PC-3 (cell line): Measurements from ENCODE around the gene OMP. TPM values are rescaled to one million over a fixed set of nuclear protein-coding genes. Genes with fewer than 3 reads are reported as not detected.

Source experiments
- ATAC-seq: fragments of 200-7000 bp; cut with Tn5 transposase; 2 replicates; pipeline ENCODE4 v1.9.1; 2020; ENCODE audit warnings: mild to moderate bottlenecking, moderate library complexity
- BruUV-seq: library from RNA; stranded (reverse); fragments of 400-500 nt; replicated peaks from 2 replicates; lab custom pipeline; 2021; lab: Mats Ljungman, UMichigan
- CTCF ChIA-PET: fragments of 300-600 bp; sonication (Branson Sonifier 250); formaldehyde crosslinking; loops from one replicate; lab custom pipeline; 2022; ENCODE audit warnings: antibody characterized with exemption; lab: Charles Lee
- POLR2A ChIA-PET: fragments of 300-600 bp; sonication (Branson Sonifier 250); formaldehyde crosslinking; loops from one replicate; lab custom pipeline; 2022; ENCODE audit warnings: antibody characterized with exemption; ENCODE audit not compliant: unreplicated experiment; lab: Charles Lee
- DNase-seq: peaks from one replicate; pipeline ENCODE4 v3.0.0-alpha.2; 2015
- H2AFZ ChIP-seq: fragments of 300-600 bp; sonication (generic); 2 replicates; pipeline ENCODE4 v1.6.0; 2016; ENCODE audit warnings: antibody characterized with exemption, low read length
- H3F3A ChIP-seq: fragments of 300-600 bp; sonication (generic); one replicate; pipeline ENCODE4 v1.6.0; 2017; ENCODE audit warnings: antibody characterized with exemption, low read length, control low read depth, mild to moderate bottlenecking; ENCODE audit not compliant: unreplicated experiment
- H3K27ac ChIP-seq: fragments of 300-600 bp; sonication (generic); 2 replicates; pipeline ENCODE4 v1.5.1; 2016; ENCODE audit warnings: mild to moderate bottlenecking, low read length
- H3K27me3 ChIP-seq: fragments of 300-600 bp; sonication (generic); 2 replicates; pipeline ENCODE4 v1.6.1; 2016; ENCODE audit warnings: low read length, mixed read lengths
- H3K36me3 ChIP-seq: fragments of 300-600 bp; sonication (generic); 2 replicates; pipeline ENCODE4 v1.6.1; 2016; ENCODE audit warnings: low read depth, mixed run types, low read length, mixed read lengths
- H3K4me1 ChIP-seq: fragments of 300-600 bp; sonication (generic); 2 replicates; pipeline ENCODE4 v1.5.1; 2016; ENCODE audit warnings: low read length; ENCODE audit not compliant: insufficient read depth
- H3K4me2 ChIP-seq: fragments of 300-600 bp; sonication (generic); 2 replicates; pipeline ENCODE4 v1.6.0; 2016; ENCODE audit warnings: low read length
- H3K4me3 ChIP-seq: fragments of 300-600 bp; sonication (generic); 2 replicates; pipeline ENCODE4 v1.5.1; 2016; ENCODE audit warnings: mild to moderate bottlenecking, low read length, mixed read lengths
- H3K79me2 ChIP-seq: fragments of 300-600 bp; sonication (generic); 2 replicates; pipeline ENCODE4 v1.6.1; 2017; ENCODE audit warnings: low read length, mixed read lengths
- H3K9ac ChIP-seq: fragments of 300-600 bp; sonication (generic); 2 replicates; pipeline ENCODE4 v1.6.0; 2016; ENCODE audit warnings: mild to moderate bottlenecking, low read length
- H3K9me2 ChIP-seq: fragments of 300-600 bp; sonication (generic); replicated peaks from 2 replicates; pipeline ENCODE4 v1.6.1; 2016; ENCODE audit warnings: mixed run types, low read length, mixed read lengths
- H3K9me3 ChIP-seq: fragments of 300-600 bp; sonication (generic); 2 replicates; pipeline ENCODE4 v1.6.1; 2016; ENCODE audit warnings: low read length, mixed read lengths
- H4K20me1 ChIP-seq: fragments of 300-600 bp; sonication (generic); 2 replicates; pipeline ENCODE4 v1.6.1; 2016; ENCODE audit warnings: low read length, mixed read lengths
- EZH2 ChIP-seq: fragments of 300-600 bp; sonication (generic); IDR thresholded peaks from one replicate; pipeline ENCODE4 v1.6.1; 2017; ENCODE audit warnings: antibody characterized with exemption, mild to moderate bottlenecking, low read length; ENCODE audit not compliant: unreplicated experiment
- EZH2phosphoT487 ChIP-seq: fragments of 300-600 bp; sonication (generic); IDR thresholded peaks from 2 replicates; pipeline ENCODE4 v1.6.1; 2018; ENCODE audit warnings: mild to moderate bottlenecking, antibody characterized with exemption, low read length, borderline replicate concordance
- intact Hi-C: fragments of 100-400 bp; cut with micrococcal nuclease; formaldehyde crosslinking; loops from 2 replicates; pipeline ENCODE4 v1.9.0; 2023
- total RNA-seq: library from RNA; depleted of rRNA; stranded (reverse); fragments of >200 nt; gene quantifications from 2 replicates; pipeline ENCODE4 v1.2.3, GENCODE V29; 2014
- TF ChIP-seq, protein P1 (sequence below): fragments of 300-600 bp; sonication (generic); conservative IDR thresholded peaks from 2 replicates; pipeline ENCODE4 v1.5.1; 2017; ENCODE audit warnings: antibody characterized with exemption, low read depth, mild to moderate bottlenecking, low read length

The OMP gene
- total RNA-seq, 1 experiment from 2014 or later: not detected

- Histone ChIP-seq H3K27me3 (no peaks in the 10 kb centered on the region), H3K4me3 (no peak overlapping the region), H3K4me2 (no peak overlapping the region), H3K79me2 (no peaks in the 10 kb centered on the region), H2AFZ (no peak overlapping the region), H4K20me1 (no peaks in the 10 kb centered on the region), H3K27ac (no peak overlapping the region), H3K4me1 (peaks cover 39% of the 10 kb centered on the region), H3K9ac (no peak overlapping the region), H3K9me2 (no peaks in the 10 kb centered on the region), H3K36me3 (no peaks in the 10 kb centered on the region), H3F3A (no peaks in the 10 kb centered on the region), H3K9me3 (no peaks in the 10 kb centered on the region)
- no TSS peak for BruUV-seq
- TF ChIP-seq EZH2phosphoT487: no peak
- TF ChIP-seq EZH2: no peak
- TF ChIP-seq, protein P1, sequence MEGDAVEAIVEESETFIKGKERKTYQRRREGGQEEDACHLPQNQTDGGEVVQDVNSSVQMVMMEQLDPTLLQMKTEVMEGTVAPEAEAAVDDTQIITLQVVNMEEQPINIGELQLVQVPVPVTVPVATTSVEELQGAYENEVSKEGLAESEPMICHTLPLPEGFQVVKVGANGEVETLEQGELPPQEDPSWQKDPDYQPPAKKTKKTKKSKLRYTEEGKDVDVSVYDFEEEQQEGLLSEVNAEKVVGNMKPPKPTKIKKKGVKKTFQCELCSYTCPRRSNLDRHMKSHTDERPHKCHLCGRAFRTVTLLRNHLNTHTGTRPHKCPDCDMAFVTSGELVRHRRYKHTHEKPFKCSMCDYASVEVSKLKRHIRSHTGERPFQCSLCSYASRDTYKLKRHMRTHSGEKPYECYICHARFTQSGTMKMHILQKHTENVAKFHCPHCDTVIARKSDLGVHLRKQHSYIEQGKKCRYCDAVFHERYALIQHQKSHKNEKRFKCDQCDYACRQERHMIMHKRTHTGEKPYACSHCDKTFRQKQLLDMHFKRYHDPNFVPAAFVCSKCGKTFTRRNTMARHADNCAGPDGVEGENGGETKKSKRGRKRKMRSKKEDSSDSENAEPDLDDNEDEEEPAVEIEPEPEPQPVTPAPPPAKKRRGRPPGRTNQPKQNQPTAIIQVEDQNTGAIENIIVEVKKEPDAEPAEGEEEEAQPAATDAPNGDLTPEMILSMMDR: 0 out of 2 replicates have a peak, but pooled peaks have one; percentile 27
- intact Hi-C loops: loop anchor here (1.0 to 10.0 kb wide), 2 partner anchors 66 to 308 kb away; no protein-coding TSS in a partner anchor
- DNase-seq (no peak), ATAC-seq (no peak)
- ChIA-PET POLR2A (no interaction called here), CTCF (interaction anchor here (0.6 to 1.1 kb wide), 2 partner anchors 65 to 404 kb away, joined by 3 read pairs; no protein-coding TSS in a partner anchor)
These were observed 10.2 kb downstream of the OMP start for GRCh38 chr11:77112641-77113381.

DNA sequence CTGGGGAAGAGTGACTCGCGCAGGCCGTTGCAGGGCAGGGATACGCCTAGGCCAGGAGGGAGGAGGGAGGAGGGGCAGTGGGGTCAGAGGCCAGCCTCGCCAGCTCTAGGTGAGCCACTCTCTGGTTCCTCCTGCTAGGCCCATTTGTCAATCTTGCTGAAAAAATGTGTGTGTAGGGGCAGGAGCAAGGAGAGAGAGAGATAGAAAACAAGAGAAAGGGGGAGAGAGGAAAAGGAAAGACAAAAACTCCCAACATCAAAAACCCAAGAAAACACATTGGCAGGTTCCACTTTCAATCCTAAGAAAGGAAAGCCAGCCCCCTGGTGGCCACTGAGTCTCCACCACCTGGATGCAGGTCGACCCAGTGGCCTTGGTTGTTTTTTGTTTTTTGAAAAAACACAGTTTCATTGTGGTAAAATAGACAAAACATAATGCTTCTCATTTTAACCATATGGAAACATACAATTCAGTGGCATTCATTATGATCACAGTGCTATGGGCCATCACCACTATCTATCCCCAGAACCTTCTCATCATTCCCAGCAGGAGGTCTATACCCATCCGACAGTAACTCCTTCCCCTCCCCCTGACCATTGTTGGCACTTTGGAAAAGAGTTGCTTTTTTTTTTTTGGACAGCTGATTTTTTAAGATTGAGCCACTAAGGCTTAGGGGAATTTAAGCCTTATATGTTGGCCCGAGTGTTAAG is 10.9 kb downstream of the OMP start:
- Histone ChIP-seq H3K9ac (no peak overlapping the region), H2AFZ (no peak overlapping the region), H3K9me2 (no peaks in the 10 kb centered on the region), H3K79me2 (no peaks in the 10 kb centered on the region), H3K9me3 (no peaks in the 10 kb centered on the region), H3K4me1 (peaks cover 33% of the 10 kb centered on the region), H3K27ac (no peak overlapping the region), H3F3A (no peaks in the 10 kb centered on the region), H3K4me2 (no peak overlapping the region), H3K27me3 (no peaks in the 10 kb centered on the region), H4K20me1 (no peaks in the 10 kb centered on the region), H3K36me3 (no peaks in the 10 kb centered on the region), H3K4me3 (no peak overlapping the region)
- DNase-seq (peak; percentile 67), ATAC-seq (peak; percentile 45)
- no TSS peak for BruUV-seq
- ChIA-PET POLR2A (no interaction called here), CTCF (interaction anchor here (0.7 kb wide), 1 partner anchor 214 kb away, joined by 6 read pairs; no protein-coding TSS in a partner anchor)
- TF ChIP-seq EZH2phosphoT487: no peak
- TF ChIP-seq, protein P1: peak; percentile 88
- intact Hi-C loops: loop anchor here (1.0 to 10.0 kb wide), 2 partner anchors 66 to 309 kb away; no protein-coding TSS in a partner anchor

DNA sequence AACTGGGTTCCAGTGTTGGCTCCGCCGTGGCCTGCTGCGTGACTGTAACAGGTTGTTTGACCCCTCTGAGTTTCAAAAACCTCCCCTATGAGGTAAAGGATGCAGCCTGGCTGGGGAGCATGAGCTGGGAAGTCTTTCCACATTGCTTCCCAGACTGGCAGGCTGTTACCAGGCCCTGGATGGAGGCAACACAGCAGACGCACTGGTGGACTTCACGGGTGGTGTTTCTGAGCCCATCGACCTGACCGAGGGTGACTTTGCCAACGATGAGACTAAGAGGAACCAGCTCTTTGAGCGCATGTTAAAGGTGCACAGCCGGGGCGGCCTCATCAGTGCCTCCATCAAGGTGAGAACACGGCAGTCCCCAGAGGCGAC is 11.4 kb downstream of the OMP start:
- DNase-seq (no peak), ATAC-seq (no peak)
- TF ChIP-seq EZH2: no peak
- TF ChIP-seq, protein P1: no peak
- no peak for TF ChIP-seq EZH2phosphoT487
- ChIA-PET POLR2A (no interaction called here), CTCF (interaction anchor here (0.7 kb wide), 1 partner anchor 215 kb away, joined by 6 read pairs; no protein-coding TSS in a partner anchor)
- Histone ChIP-seq H3K79me2 (no peaks in the 10 kb centered on the region), H3K36me3 (no peaks in the 10 kb centered on the region), H3K27me3 (no peaks in the 10 kb centered on the region), H3K4me1 (peaks cover 28% of the 10 kb centered on the region), H3K27ac (no peak overlapping the region), H2AFZ (no peak overlapping the region), H4K20me1 (no peaks in the 10 kb centered on the region), H3K9ac (no peak overlapping the region), H3K9me2 (no peaks in the 10 kb centered on the region), H3F3A (no peaks in the 10 kb centered on the region), H3K4me3 (no peak overlapping the region), H3K4me2 (no peak overlapping the region), H3K9me3 (no peaks in the 10 kb centered on the region)
- BruUV-seq: no TSS peak
- intact Hi-C loops: loop anchor here (10.0 kb wide), 1 partner anchor 309 kb away; no protein-coding TSS in a partner anchor
